GM18517 (cell line): ENCODE data around the gene PLCZ1.
"Not testable (repeated sequence)": the region's sequence is repeated elsewhere in the genome, so short reads cannot be mapped to it uniquely, and the experiment has no call there.

Source experiments
- ATAC-seq: cut with Tn5 transposase; IDR thresholded peaks from one replicate; pipeline ENCODE4 v1.9.1; 2021; ENCODE audit warnings: mild to moderate bottlenecking, moderate library complexity; ENCODE audit not compliant: unreplicated experiment

PLCZ1 gene

GRCh38 chr12:18737819-18738218 is at the start of gene PLCZ1, which contains the start of gene CAPZA3:
Gene PLCZ1 (minus strand): TSS chr12:18738012. CDS start chr12:18737371, 641 bp downstream.
Gene CAPZA3 (plus strand): TSS chr12:18738119. CDS start chr12:18738269, 150 bp downstream.
- ATAC-seq: no peak

GRCh38 chr12:18785465-18785864 is 47.7 kb upstream of the PLCZ1 start:
- not testable (repeated sequence) for ATAC-seq

- ATAC-seq: no peak
Measured at GRCh38 chr12:18782827-18783226, 45.0 kb upstream of the PLCZ1 start.

GRCh38 chr12:18766479-18766878 is 28.7 kb upstream of the PLCZ1 start:
- not testable (repeated sequence) for ATAC-seq

- no peak for ATAC-seq
Measured at GRCh38 chr12:18755341-18755740, 17.5 kb upstream of the PLCZ1 start.

GRCh38 chr12:18754124-18754707 is 16.4 kb upstream of the PLCZ1 start:
- ATAC-seq: no peak

- no peak for ATAC-seq
Measured at GRCh38 chr12:18753481-18754123, 15.8 kb upstream of the PLCZ1 start.

- no peak for ATAC-seq
Measured at GRCh38 chr12:18752947-18753346, 15.1 kb upstream of the PLCZ1 start.

- no peak for ATAC-seq
Measured at GRCh38 chr12:18752280-18752920, 14.6 kb upstream of the PLCZ1 start.

- ATAC-seq: no peak
Measured at GRCh38 chr12:18751866-18752265, 14.1 kb upstream of the PLCZ1 start.

- no peak for ATAC-seq
Measured at GRCh38 chr12:18750085-18750484, 12.3 kb upstream of the PLCZ1 start.

GRCh38 chr12:18749386-18749957 is 11.7 kb upstream of the PLCZ1 start:
- no peak for ATAC-seq

GRCh38 chr12:18747895-18748294 is 10.1 kb upstream of the PLCZ1 start:
- no peak for ATAC-seq

GRCh38 chr12:18731156-18731555 is 6.7 kb downstream of the PLCZ1 start:
- ATAC-seq: no peak

- no peak for ATAC-seq
Measured at GRCh38 chr12:18723752-18724151, 14.1 kb downstream of the PLCZ1 start.

- ATAC-seq: no peak
Measured at GRCh38 chr12:18721452-18721851, 16.4 kb downstream of the PLCZ1 start.

- ATAC-seq: no peak
Measured at GRCh38 chr12:18720690-18721089, 17.1 kb downstream of the PLCZ1 start.

GRCh38 chr12:18719922-18720510 is 17.8 kb downstream of the PLCZ1 start:
- no peak for ATAC-seq

GRCh38 chr12:18718462-18718861 is 19.4 kb downstream of the PLCZ1 start:
- ATAC-seq: no peak

GRCh38 chr12:18716236-18716635 is 21.6 kb downstream of the PLCZ1 start:
- no peak for ATAC-seq

GRCh38 chr12:18706798-18707197 is 31.0 kb downstream of the PLCZ1 start:
- no peak for ATAC-seq
